ENCODE results near the gene LUZP2.

Gene LUZP2

DNA sequence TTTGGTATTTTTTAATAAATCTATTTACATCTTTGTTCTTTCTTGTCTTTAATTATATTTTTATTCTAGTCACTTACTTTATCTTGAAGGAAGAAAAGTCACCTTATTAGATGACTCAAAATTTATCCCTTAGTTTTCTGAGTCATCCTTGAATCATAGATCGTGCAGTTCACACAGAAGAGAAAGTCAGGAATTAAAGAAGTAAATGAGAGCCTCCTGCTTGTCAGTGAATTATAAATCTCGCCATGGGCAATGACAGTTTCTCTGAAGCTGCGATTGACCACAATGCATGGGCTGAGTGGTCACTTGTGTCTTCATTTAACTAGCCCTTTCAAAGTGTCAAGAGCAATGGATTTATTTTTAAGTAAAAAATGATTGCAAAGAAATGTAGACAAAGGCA is 91.2 kb downstream of the LUZP2 start:
- DNase-seq (ENCODE audit: extremely low read depth, insufficient read length), result no peak
- no peaks in the 10 kb centered on the region for H3K36me3 ChIP-seq (ENCODE audit: control insufficient read depth, insufficient read depth, low read length)
- H3K4me3 ChIP-seq (replicated peaks; ENCODE audit: low read depth, low read length), result no peak overlapping the region
- H3K27me3 ChIP-seq (replicated peaks; ENCODE audit: control insufficient read depth, insufficient read depth, low read length), result no peaks in the 10 kb centered on the region
- TF ChIP-seq CTCF (IDR thresholded peaks at IDR 0.05; ENCODE audit: insufficient read depth, low read length, poor library complexity, severe bottlenecking), result no peak

DNA sequence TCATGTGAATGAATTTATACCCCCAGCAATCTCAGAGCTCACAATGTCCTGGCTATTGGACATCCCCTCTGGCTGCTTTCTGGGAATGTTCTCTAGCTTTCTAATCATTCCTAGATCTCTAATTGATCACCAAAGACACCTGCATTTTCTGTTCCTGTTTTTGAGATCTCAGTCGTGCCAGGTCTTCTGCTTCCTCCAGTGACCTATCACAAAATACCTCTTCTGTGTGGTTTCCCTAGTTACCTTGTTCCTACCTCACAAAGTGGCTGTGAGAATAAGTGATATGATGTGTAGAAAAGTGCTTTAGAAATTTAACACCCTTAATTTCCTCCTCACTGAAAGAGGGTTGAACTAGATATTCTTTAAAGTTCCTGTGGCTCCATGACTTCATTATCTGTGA is 92.2 kb downstream of the LUZP2 start:
- no peak for DNase-seq (ENCODE audit: extremely low read depth, insufficient read length)
- H3K4me3 ChIP-seq (replicated peaks; ENCODE audit: low read depth, low read length), result no peak overlapping the region
- TF ChIP-seq CTCF (IDR thresholded peaks at IDR 0.05; ENCODE audit: insufficient read depth, low read length, poor library complexity, severe bottlenecking), result no peak
- no peaks in the 10 kb centered on the region for H3K36me3 ChIP-seq (ENCODE audit: control insufficient read depth, insufficient read depth, low read length)
- no peaks in the 10 kb centered on the region for H3K27me3 ChIP-seq (replicated peaks; ENCODE audit: control insufficient read depth, insufficient read depth, low read length)

DNA sequence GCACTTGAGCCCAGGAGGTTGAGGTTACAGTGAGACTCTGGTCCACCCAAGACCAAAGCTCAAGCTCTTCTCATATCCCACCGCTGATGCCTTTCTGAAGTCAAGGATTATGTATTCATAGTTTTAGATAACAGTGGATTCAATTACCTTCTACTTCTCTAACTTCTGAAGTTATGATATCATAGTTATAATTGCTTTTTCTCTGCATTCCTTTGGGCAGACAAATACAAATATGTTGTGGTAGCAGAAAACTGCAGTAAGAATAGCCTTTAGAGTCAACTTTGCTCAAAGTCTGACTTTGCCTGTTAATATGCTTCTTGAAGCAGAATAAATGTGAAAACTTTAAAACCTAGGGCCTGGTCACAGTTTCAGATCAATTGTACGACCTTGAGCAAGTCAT is 94.4 kb downstream of the LUZP2 start:
- no peaks in the 10 kb centered on the region for H3K27me3 ChIP-seq (replicated peaks; ENCODE audit: control insufficient read depth, insufficient read depth, low read length)
- no peak overlapping the region for H3K4me3 ChIP-seq (replicated peaks; ENCODE audit: low read depth, low read length)
- DNase-seq (ENCODE audit: extremely low read depth, insufficient read length), result no peak
- no peak for TF ChIP-seq CTCF (IDR thresholded peaks at IDR 0.05; ENCODE audit: insufficient read depth, low read length, poor library complexity, severe bottlenecking)
- H3K36me3 ChIP-seq (ENCODE audit: control insufficient read depth, insufficient read depth, low read length), result no peaks in the 10 kb centered on the region

DNA sequence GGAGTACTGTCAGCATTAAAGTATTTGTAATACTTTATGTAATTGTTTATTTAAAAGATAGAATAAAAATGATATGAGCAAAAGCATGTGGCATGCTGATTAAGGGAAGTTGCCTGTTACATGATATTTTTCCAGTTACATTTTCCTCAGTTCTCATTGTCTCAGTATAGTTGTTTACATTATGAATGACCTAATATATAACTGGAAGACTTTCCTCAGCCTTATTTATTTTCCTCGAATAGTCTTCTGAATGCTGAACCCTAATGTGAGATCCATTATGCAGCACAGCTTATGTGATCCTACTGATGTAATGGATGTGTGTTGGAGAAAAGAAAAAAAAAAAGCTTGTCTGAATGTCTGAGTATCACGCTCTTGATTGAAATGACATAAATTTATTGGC is 95.5 kb downstream of the LUZP2 start:
- H3K36me3 ChIP-seq (ENCODE audit: control insufficient read depth, insufficient read depth, low read length), result no peaks in the 10 kb centered on the region
- no peak for TF ChIP-seq CTCF (IDR thresholded peaks at IDR 0.05; ENCODE audit: insufficient read depth, low read length, poor library complexity, severe bottlenecking)
- DNase-seq (ENCODE audit: extremely low read depth, insufficient read length), result no peak
- no peak overlapping the region for H3K4me3 ChIP-seq (replicated peaks; ENCODE audit: low read depth, low read length)
- no peaks in the 10 kb centered on the region for H3K27me3 ChIP-seq (replicated peaks; ENCODE audit: control insufficient read depth, insufficient read depth, low read length)

GRCh38 chr11:24593332-24593731 is 96.5 kb downstream of the LUZP2 start:
- Histone ChIP-seq H3K4me3 (replicated peaks; ENCODE audit: low read depth, low read length) (no peak overlapping the region), H3K36me3 (ENCODE audit: control insufficient read depth, insufficient read depth, low read length) (no peaks in the 10 kb centered on the region), H3K27me3 (replicated peaks; ENCODE audit: control insufficient read depth, insufficient read depth, low read length) (no peaks in the 10 kb centered on the region)
- DNase-seq (ENCODE audit: extremely low read depth, insufficient read length), result no peak
- TF ChIP-seq CTCF (IDR thresholded peaks at IDR 0.05; ENCODE audit: insufficient read depth, low read length, poor library complexity, severe bottlenecking), result no peak

- Histone ChIP-seq H3K36me3 (ENCODE audit: control insufficient read depth, insufficient read depth, low read length) (no peaks in the 10 kb centered on the region), H3K4me3 (replicated peaks; ENCODE audit: low read depth, low read length) (no peak overlapping the region), H3K27me3 (replicated peaks; ENCODE audit: control insufficient read depth, insufficient read depth, low read length) (no peaks in the 10 kb centered on the region)
- no peak for TF ChIP-seq CTCF (IDR thresholded peaks at IDR 0.05; ENCODE audit: insufficient read depth, low read length, poor library complexity, severe bottlenecking)
- DNase-seq (ENCODE audit: extremely low read depth, insufficient read length), result no peak
Measured at GRCh38 chr11:24594401-24594800, 97.5 kb downstream of the LUZP2 start.
